Breast epithelium (tissue), 3 donors: ENCODE data around the gene ADRA2B.

Source experiments
- CTCF ChIP-seq, 3 donors: fragments of 450-650 bp; IDR thresholded peaks; one replicate each; pipeline ENCODE4 v1.5.1; 2016 to 2017; ENCODE audit warnings: antibody characterized with exemption in 3 of 3, mild to moderate bottlenecking in 3 of 3, moderate library complexity in 3 of 3
- POLR2A ChIP-seq: fragments of 450-650 bp; IDR thresholded peaks from one replicate; pipeline ENCODE4 v1.6.1; 2016; ENCODE audit warnings: antibody characterized with exemption, mild to moderate bottlenecking, moderate library complexity
- POLR2AphosphoS5 ChIP-seq, 3 donors: sonication (generic); formaldehyde crosslinking; IDR thresholded peaks; one replicate each; pipeline ENCODE4 v1.6.1; 2017; ENCODE audit warnings: antibody characterized with exemption in 3 of 3

GRCh38 chr2:96145848-96146152 is 29.4 kb upstream of the ADRA2B start:
- TF ChIP-seq POLR2AphosphoS5 (IDR thresholded peaks at IDR 0.05): no peak
- no peak for TF ChIP-seq CTCF (IDR thresholded peaks at IDR 0.05)
- no peak for TF ChIP-seq POLR2A
